Measurements from ENCODE around the gene TACC2.
A peak's percentile ranks its signal among the peaks of the same experiment; 100 is the strongest.
"Not testable (repeated sequence)": the region's sequence is repeated elsewhere in the genome, so short reads cannot be mapped to it uniquely, and the experiment has no call there.

TACC2 gene

GRCh38 chr10:122103592-122103991 is 114.6 kb downstream of the TACC2 start:
- Histone ChIP-seq H3K4me1 (ENCODE audit: low read depth, poor library complexity, severe bottlenecking) (no peaks in the 10 kb centered on the region), H3K4me3 (IDR thresholded peaks at IDR 0.05; ENCODE audit: insufficient read depth, low read depth, low read length) (no peak overlapping the region), H3K9ac (no peak overlapping the region), H4K20me1 (ENCODE audit: insufficient read depth) (no peaks in the 10 kb centered on the region), H3K4me2 (no peak overlapping the region), H3K36me3 (ENCODE audit: insufficient read depth) (no peaks in the 10 kb centered on the region), H2AFZ (ENCODE audit: low read depth) (no peak overlapping the region), H3K27ac (no peak overlapping the region), H3K27me3 (ENCODE audit: insufficient read depth, low read depth) (no peaks in the 10 kb centered on the region), H3K79me2 (ENCODE audit: insufficient read depth, low read depth) (no peaks in the 10 kb centered on the region)
- TF ChIP-seq CTCF (conservative IDR thresholded peaks at IDR 0.05; ENCODE audit: low read depth, low read length), result no peak

DNA sequence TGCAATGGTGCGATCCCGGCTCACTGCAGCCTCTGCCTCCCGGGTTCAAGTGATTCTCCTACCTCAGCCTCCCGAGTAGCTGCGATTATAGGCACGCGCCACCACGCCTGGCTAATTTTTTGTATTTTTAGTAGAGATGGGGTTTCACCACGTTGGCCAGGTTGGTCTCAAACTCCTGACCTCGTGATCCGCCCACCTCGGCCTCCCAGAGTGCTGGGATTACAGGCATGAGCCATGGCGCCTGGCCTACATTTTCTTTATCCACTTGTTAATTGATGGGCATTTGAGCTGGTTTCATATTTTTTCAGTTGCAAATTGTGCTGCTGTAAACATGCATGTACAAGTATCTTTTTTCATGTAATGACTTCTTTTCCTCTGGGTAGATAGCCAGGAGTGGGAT is 119.8 kb downstream of the TACC2 start:
- not testable (repeated sequence) for H3K4me2 ChIP-seq; H4K20me1 ChIP-seq (ENCODE audit: insufficient read depth); H3K4me3 ChIP-seq (IDR thresholded peaks at IDR 0.05; ENCODE audit: insufficient read depth, low read depth, low read length); H3K4me1 ChIP-seq (ENCODE audit: low read depth, poor library complexity, severe bottlenecking); H3K79me2 ChIP-seq (ENCODE audit: insufficient read depth, low read depth); H3K27me3 ChIP-seq (ENCODE audit: insufficient read depth, low read depth); H2AFZ ChIP-seq (ENCODE audit: low read depth); H3K36me3 ChIP-seq (ENCODE audit: insufficient read depth); H3K9ac ChIP-seq; H3K27ac ChIP-seq

DNA sequence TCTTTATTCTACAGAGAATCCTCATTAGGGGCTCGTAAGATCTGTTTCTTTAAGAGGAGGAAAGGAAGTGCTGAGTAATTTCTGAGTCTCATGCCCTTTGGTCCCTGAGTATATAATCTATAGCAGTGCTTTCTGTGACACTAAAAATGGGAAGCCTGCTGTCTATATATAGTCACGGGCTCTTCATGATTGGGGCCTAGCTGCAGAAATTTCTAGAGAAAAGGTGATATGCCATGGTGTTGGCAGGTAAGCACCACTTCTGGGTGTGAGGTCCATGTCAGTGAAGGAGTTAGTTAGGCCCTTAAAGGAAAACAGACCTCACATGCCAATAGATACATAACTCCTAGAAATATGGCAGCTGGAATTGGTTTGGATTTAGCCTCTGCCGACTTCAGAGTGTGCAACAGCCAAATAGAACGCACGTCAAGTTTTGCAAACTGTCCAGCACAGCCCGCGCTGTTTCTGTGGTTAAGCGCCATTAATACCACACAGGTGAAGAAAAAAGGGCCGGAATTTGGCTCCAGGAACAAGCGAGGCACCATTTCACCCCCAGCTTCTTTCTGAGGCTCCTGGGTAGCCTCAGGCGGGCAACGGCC is 123.2 kb downstream of the TACC2 start:
- no peak overlapping the region for H3K4me3 ChIP-seq (IDR thresholded peaks at IDR 0.05; ENCODE audit: insufficient read depth, low read depth, low read length)
- H3K27ac ChIP-seq, result no peak overlapping the region
- no peaks in the 10 kb centered on the region for H3K79me2 ChIP-seq (ENCODE audit: insufficient read depth, low read depth)
- H3K27me3 ChIP-seq (ENCODE audit: insufficient read depth, low read depth), result no peaks in the 10 kb centered on the region
- no peak for TF ChIP-seq CTCF (conservative IDR thresholded peaks at IDR 0.05; ENCODE audit: low read depth, low read length)
- no peak overlapping the region for H2AFZ ChIP-seq (ENCODE audit: low read depth)
- H3K36me3 ChIP-seq (ENCODE audit: insufficient read depth), result no peaks in the 10 kb centered on the region
- no peaks in the 10 kb centered on the region for H4K20me1 ChIP-seq (ENCODE audit: insufficient read depth)
- H3K4me1 ChIP-seq (ENCODE audit: low read depth, poor library complexity, severe bottlenecking), result no peaks in the 10 kb centered on the region
- H3K4me2 ChIP-seq, result no peak overlapping the region
- H3K9ac ChIP-seq, result no peak overlapping the region

DNA sequence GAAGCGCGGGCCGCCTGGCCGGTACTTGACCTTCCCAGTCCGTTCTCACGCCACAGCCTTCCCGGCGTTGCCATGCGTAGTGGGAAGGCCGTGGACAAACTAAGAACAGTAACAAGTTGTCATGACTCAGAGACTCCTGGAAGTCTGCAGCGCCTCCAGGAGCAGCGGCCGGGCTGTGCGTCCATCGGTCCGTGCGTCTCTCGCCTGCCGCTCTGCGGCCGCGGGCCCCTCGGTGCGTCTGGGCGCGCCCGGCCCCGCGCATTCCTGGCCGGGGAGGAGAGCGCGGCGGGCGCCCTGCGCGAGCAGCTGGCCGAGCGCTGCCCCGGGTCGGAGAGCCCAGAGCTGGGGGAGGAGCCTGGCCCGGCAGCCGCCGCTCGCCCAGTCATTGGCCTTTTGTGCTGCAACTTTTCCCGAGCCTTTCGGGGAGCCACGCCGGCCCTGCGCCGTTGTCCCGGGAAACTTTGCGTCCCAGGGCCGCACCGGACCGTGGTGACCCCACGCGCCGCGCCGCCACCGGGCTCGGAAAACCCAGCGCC is 123.7 kb downstream of the TACC2 start:
- no peaks in the 10 kb centered on the region for H4K20me1 ChIP-seq (ENCODE audit: insufficient read depth)
- H3K4me2 ChIP-seq, result no peak overlapping the region
- H2AFZ ChIP-seq (ENCODE audit: low read depth), result peak overlapping the region; percentile 22; the same call in 1 of the 2 replicates
- H3K9ac ChIP-seq, result no peak overlapping the region
- H3K36me3 ChIP-seq (ENCODE audit: insufficient read depth), result no peaks in the 10 kb centered on the region
- H3K79me2 ChIP-seq (ENCODE audit: insufficient read depth, low read depth), result no peaks in the 10 kb centered on the region
- no peaks in the 10 kb centered on the region for H3K4me1 ChIP-seq (ENCODE audit: low read depth, poor library complexity, severe bottlenecking)
- no peak overlapping the region for H3K4me3 ChIP-seq (IDR thresholded peaks at IDR 0.05; ENCODE audit: insufficient read depth, low read depth, low read length)
- no peaks in the 10 kb centered on the region for H3K27me3 ChIP-seq (ENCODE audit: insufficient read depth, low read depth)
- H3K27ac ChIP-seq, result no peak overlapping the region
- no peak for TF ChIP-seq CTCF (conservative IDR thresholded peaks at IDR 0.05; ENCODE audit: low read depth, low read length)

DNA sequence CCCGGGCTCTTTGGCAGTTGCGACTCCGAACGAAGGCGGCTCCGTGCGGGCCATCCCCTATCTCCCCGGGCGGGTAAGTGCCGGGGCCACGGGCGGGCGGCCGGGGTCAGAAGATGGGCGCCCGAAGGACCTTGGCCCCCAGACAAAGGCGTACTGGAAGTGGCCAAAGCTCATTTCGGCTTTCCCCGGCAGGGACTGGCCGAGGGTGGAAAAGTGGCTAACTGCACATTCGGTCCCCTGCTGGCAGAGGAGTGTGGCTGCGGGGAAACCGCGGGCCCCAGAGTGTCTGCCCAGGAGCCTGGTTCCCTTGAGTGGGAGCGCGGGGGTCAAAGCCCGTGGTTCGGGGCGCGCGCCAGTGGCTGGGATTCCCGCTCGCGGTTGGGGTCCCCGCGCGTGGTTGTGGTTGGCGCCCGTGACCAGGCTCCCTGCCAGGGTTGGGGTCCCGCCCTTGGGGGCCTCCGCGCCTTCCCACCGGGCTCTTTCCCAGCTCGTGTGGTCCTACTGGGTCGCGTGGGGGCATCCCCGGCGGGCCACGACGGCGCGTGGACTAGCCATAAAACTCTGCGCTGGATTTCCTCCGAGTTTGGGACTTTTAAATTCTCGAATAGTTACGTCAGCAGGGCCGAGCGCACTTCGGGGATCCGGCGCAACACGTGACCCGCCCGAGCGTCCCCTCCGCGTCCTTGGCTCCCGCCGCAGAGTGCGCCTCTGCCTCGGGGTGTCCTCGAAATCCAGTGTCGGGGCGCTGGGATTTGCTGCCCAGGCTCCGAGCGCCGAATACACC is 124.4 kb downstream of the TACC2 start:
- TF ChIP-seq CTCF (conservative IDR thresholded peaks at IDR 0.05; ENCODE audit: low read depth, low read length), result no peak; the same call in 1 of the 2 replicates
- H3K4me2 ChIP-seq, result no peak overlapping the region
- no peaks in the 10 kb centered on the region for H4K20me1 ChIP-seq (ENCODE audit: insufficient read depth)
- H3K79me2 ChIP-seq (ENCODE audit: insufficient read depth, low read depth), result no peaks in the 10 kb centered on the region
- H2AFZ ChIP-seq (ENCODE audit: low read depth), result peak overlapping the region; percentile 22; the same call in 1 of the 2 replicates
- H3K9ac ChIP-seq, result no peak overlapping the region
- no peaks in the 10 kb centered on the region for H3K36me3 ChIP-seq (ENCODE audit: insufficient read depth)
- no peaks in the 10 kb centered on the region for H3K4me1 ChIP-seq (ENCODE audit: low read depth, poor library complexity, severe bottlenecking)
- H3K27me3 ChIP-seq (ENCODE audit: insufficient read depth, low read depth), result no peaks in the 10 kb centered on the region
- no peak overlapping the region for H3K27ac ChIP-seq
- no peak overlapping the region for H3K4me3 ChIP-seq (IDR thresholded peaks at IDR 0.05; ENCODE audit: insufficient read depth, low read depth, low read length)
